HEK293 (cell line): Measurements from ENCODE around the gene SEMA4D.
A peak's percentile ranks its signal among the peaks of the same experiment; 100 is the strongest.

Experiments used
- CTCF ChIA-PET: fragments of 350-600 bp; formaldehyde crosslinking; extraction: SDS; loops from one replicate; lab custom pipeline; 2021; ENCODE audit warnings: antibody characterized with exemption; lab: Yijun Ruan, JAX
- POLR2A ChIA-PET: fragments of 300-600 bp; formaldehyde crosslinking; extraction: SDS; loops from one replicate; lab custom pipeline; 2020; ENCODE audit warnings: antibody characterized with exemption, inconsistent platforms; lab: Yijun Ruan, JAX
- H3K27ac ChIP-seq: fragments of 200-500 bp; sonication (Bioruptor generic); 2 replicates; pipeline ENCODE4 v1.5.1; 2014; ENCODE audit warnings: low read depth, low read length, control low read depth, inconsistent platforms; ENCODE audit errors: extremely low read depth
- H3K36me3 ChIP-seq, 2 experiments: fragments of 200-500 bp in 1 of 2; sonication (Bioruptor generic) in 1 of 2; 1 replicate in 1 of 2; 2 replicates in 1 of 2; pipeline ENCODE4 v1.5.1; 2014 to 2017; ENCODE audit warnings: inconsistent platforms in 2 of 2, low read length in 2 of 2; ENCODE audit not compliant: control insufficient read depth in 2 of 2, insufficient read depth in 1 of 2
- H3K4me1 ChIP-seq: fragments of 200-500 bp; sonication (Bioruptor generic); 2 replicates; pipeline ENCODE4 v1.5.1; 2014; ENCODE audit warnings: mild to moderate bottlenecking, low read length, inconsistent platforms; ENCODE audit not compliant: control insufficient read depth, insufficient read depth
- H3K4me3 ChIP-seq: 2 replicates; pipeline ENCODE4 v1.5.1; 2011; ENCODE audit warnings: low read depth, mild to moderate bottlenecking, control low read depth, low read length, moderate library complexity
- H3K9me3 ChIP-seq: fragments of 200-500 bp; sonication (Bioruptor generic); 2 replicates; pipeline ENCODE4 v1.5.1; 2014; ENCODE audit warnings: low read depth, low read length, inconsistent platforms; ENCODE audit not compliant: control insufficient read depth, insufficient read depth
- EGR2 ChIP-seq: fragments of 450-650 bp; formaldehyde crosslinking; IDR thresholded peaks from 2 replicates; pipeline ENCODE4 v1.5.1; 2016; ENCODE audit warnings: low read depth, missing biosample characterization, missing genetic modification characterization
- GLIS1 ChIP-seq: fragments of 450-650 bp; formaldehyde crosslinking; IDR thresholded peaks from 2 replicates; pipeline ENCODE4 v1.5.1; 2016; ENCODE audit warnings: missing biosample characterization, missing genetic modification characterization
- HOXA7 ChIP-seq: sonication (generic); formaldehyde crosslinking; IDR thresholded peaks from 2 replicates; pipeline ENCODE4 v1.8.1; 2022; ENCODE audit warnings: missing genetic modification reagents, borderline replicate concordance
- KLF16 ChIP-seq: fragments of 450-650 bp; formaldehyde crosslinking; IDR thresholded peaks from 2 replicates; pipeline ENCODE4 v1.5.1; 2017; ENCODE audit warnings: missing biosample characterization, missing genetic modification characterization
- WT1 ChIP-seq: fragments of 450-650 bp; formaldehyde crosslinking; IDR thresholded peaks from 2 replicates; pipeline ENCODE4 v1.5.1; 2016; ENCODE audit warnings: missing biosample characterization, missing genetic modification characterization
- ZIC2 ChIP-seq: fragments of 450-650 bp; formaldehyde crosslinking; IDR thresholded peaks from 2 replicates; pipeline ENCODE4 v1.5.1; 2016; ENCODE audit warnings: missing biosample characterization, missing genetic modification characterization
- ZNF133 ChIP-seq: fragments of 450-650 bp; formaldehyde crosslinking; IDR thresholded peaks from 2 replicates; pipeline ENCODE4 v1.5.1; 2016; ENCODE audit warnings: missing biosample characterization, missing genetic modification characterization
- ZNF138 ChIP-seq: fragments of 450-650 bp; formaldehyde crosslinking; IDR thresholded peaks from 2 replicates; pipeline ENCODE4 v1.5.1; 2016; ENCODE audit warnings: missing biosample characterization, missing genetic modification characterization, borderline replicate concordance
- ZNF155 ChIP-seq: fragments of 450-650 bp; formaldehyde crosslinking; IDR thresholded peaks from 2 replicates; pipeline ENCODE4 v1.5.1; 2016; ENCODE audit warnings: missing biosample characterization, missing genetic modification characterization
- ZNF341 ChIP-seq: fragments of 450-650 bp; formaldehyde crosslinking; IDR thresholded peaks from 2 replicates; pipeline ENCODE4; 2016; ENCODE audit warnings: low read depth, missing biosample characterization, missing genetic modification characterization
- ZNF366 ChIP-seq: fragments of 450-650 bp; formaldehyde crosslinking; conservative IDR thresholded peaks from 2 replicates; pipeline ENCODE4 v1.5.1; 2016; ENCODE audit warnings: missing biosample characterization, missing genetic modification characterization
- ZNF423 ChIP-seq: fragments of 450-650 bp; formaldehyde crosslinking; IDR thresholded peaks from 2 replicates; pipeline ENCODE4 v1.5.1; 2016; ENCODE audit warnings: missing biosample characterization, missing genetic modification characterization
- ZNF473 ChIP-seq: fragments of 450-650 bp; formaldehyde crosslinking; IDR thresholded peaks from 2 replicates; pipeline ENCODE4 v1.5.1; 2017; ENCODE audit warnings: missing biosample characterization, missing genetic modification characterization
- ZNF521 ChIP-seq: fragments of 450-650 bp; formaldehyde crosslinking; IDR thresholded peaks from 2 replicates; pipeline ENCODE4 v1.5.1; 2017; ENCODE audit warnings: missing biosample characterization, mild to moderate bottlenecking, missing genetic modification characterization
- ZNF548 ChIP-seq: fragments of 450-650 bp; formaldehyde crosslinking; IDR thresholded peaks from 2 replicates; pipeline ENCODE4 v1.5.1; 2016; ENCODE audit warnings: missing biosample characterization, missing genetic modification characterization
- ZNF560 ChIP-seq: fragments of 450-650 bp; formaldehyde crosslinking; IDR thresholded peaks from 2 replicates; pipeline ENCODE4 v1.5.1; 2017; ENCODE audit warnings: missing biosample characterization, missing genetic modification characterization, borderline replicate concordance
- ZNF670 ChIP-seq: fragments of 450-650 bp; formaldehyde crosslinking; IDR thresholded peaks from 2 replicates; pipeline ENCODE4 v1.5.1; 2016; ENCODE audit warnings: missing biosample characterization, missing genetic modification characterization, low read depth
- ZNF76 ChIP-seq: fragments of 450-650 bp; formaldehyde crosslinking; IDR thresholded peaks from 2 replicates; pipeline ENCODE4; 2016; ENCODE audit warnings: low read depth, missing biosample characterization, missing genetic modification characterization, borderline replicate concordance
- TF ChIP-seq, protein P1 (sequence below): fragments of 450-650 bp; formaldehyde crosslinking; IDR thresholded peaks from 2 replicates; pipeline ENCODE4 v1.5.1; 2016; ENCODE audit warnings: missing biosample characterization, missing genetic modification characterization, borderline replicate concordance

SEMA4D gene

DNA sequence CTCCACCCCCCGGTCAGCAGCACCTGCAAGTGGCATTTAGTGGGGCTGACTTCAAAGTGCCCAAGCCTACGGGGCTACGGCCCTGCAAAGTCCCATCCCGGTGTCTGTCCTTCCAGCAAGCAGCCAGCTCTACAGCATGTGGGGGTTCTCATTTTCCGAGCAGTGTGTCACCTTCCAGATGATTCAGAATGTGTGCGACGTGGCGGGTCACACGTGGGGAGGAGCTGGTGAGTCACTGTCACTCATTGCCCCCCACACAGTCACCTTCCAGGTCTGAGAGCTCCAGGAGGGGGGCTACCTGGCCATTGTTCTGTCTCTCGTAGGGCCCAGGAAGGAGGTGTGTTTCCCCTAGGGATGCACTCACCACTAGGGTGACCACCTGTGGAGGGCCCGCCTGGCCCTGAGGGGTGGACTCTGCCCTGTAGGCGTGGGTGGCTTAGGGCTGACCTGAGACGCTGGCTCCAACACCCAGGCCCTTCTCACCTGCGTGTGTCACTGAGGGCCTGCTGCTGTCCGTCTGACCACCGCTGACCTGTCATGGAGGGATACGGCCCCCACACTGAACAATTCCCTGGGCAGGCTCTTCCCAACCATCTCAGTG, 70.2 kb downstream of the SEMA4D start:
- no peak overlapping the region for H3K4me3 ChIP-seq
- TF ChIP-seq GLIS1 (tag by site-specific recombination) (peak; percentile 39; the same call in 1 of the 2 replicates), HOXA7 (no peak)
- no peak overlapping the region for H3K27ac ChIP-seq
- no peaks in the 10 kb centered on the region for H3K36me3 ChIP-seq
- H3K4me1 ChIP-seq = no peaks in the 10 kb centered on the region
- ChIA-PET CTCF (no interaction called here), POLR2A (no interaction called here)
- no peaks in the 10 kb centered on the region for H3K9me3 ChIP-seq

DNA sequence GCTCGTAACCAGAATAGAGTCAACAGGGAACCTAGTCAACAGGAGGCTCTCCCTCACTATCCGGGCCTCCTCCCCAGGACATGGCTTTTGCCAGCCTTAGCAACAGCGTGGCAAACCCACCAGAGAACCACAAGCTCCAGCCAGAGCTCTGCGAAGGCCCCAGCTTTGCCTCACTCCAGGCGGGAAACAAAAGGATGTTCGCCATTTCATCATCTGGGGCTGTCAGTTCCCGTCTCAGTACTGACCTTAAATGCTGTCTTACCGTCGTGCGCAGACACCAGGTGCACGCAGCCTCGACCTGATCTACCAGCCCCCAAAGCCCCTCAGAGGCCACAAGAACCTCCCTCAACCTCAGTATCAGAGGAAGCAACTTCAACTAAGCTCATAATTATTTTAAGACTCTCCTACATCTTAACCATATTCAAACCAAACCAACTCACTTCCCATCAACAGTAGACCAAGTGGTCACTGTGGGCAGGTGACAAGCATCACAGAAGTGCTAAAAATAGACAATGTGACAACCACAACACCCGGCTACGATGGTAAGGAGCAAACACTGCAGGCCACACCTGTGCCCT, 71.4 kb downstream of the SEMA4D start:
- no peaks in the 10 kb centered on the region for H3K36me3 ChIP-seq
- no peaks in the 10 kb centered on the region for H3K4me1 ChIP-seq
- H3K9me3 ChIP-seq = no peaks in the 10 kb centered on the region
- POLR2A ChIA-PET = no interaction called here
- no peak overlapping the region for H3K4me3 ChIP-seq
- H3K27ac ChIP-seq = no peak overlapping the region
- TF ChIP-seq ZNF473 (no peak), ZNF341 (tag by site-specific recombination) (no peak), ZNF138 (tag by site-specific recombination) (no peak)
- CTCF ChIA-PET = no interaction called here

DNA sequence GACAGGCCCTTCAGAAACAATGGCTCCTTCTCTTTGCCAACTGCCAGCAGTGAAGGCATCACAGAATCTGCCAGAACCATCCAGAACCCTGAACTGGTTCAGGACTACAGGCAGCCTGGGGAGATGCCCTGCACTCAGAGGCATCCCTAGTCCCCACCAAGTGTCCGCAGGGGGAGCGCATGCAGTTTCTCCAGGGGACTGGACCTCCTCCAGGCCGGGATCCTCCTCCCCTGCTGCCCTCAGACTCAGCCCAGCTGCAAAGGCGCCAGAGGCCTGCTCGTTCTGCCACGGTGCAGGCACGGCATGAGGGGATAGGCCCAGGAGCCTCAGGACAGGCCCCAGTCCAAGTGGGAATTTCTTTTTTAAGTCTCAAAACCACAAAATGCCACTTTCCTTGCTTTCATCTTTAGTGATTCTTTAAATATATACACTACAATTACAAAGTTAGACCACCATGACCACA, 72.0 kb downstream of the SEMA4D start:
- Histone ChIP-seq H3K36me3 (no peaks in the 10 kb centered on the region), H3K9me3 (no peaks in the 10 kb centered on the region), H3K4me1 (no peaks in the 10 kb centered on the region)
- CTCF ChIA-PET = no interaction called here
- peak; percentile 8; the same call in 1 of the 2 replicates for TF ChIP-seq ZIC2
- TF ChIP-seq, protein P1, sequence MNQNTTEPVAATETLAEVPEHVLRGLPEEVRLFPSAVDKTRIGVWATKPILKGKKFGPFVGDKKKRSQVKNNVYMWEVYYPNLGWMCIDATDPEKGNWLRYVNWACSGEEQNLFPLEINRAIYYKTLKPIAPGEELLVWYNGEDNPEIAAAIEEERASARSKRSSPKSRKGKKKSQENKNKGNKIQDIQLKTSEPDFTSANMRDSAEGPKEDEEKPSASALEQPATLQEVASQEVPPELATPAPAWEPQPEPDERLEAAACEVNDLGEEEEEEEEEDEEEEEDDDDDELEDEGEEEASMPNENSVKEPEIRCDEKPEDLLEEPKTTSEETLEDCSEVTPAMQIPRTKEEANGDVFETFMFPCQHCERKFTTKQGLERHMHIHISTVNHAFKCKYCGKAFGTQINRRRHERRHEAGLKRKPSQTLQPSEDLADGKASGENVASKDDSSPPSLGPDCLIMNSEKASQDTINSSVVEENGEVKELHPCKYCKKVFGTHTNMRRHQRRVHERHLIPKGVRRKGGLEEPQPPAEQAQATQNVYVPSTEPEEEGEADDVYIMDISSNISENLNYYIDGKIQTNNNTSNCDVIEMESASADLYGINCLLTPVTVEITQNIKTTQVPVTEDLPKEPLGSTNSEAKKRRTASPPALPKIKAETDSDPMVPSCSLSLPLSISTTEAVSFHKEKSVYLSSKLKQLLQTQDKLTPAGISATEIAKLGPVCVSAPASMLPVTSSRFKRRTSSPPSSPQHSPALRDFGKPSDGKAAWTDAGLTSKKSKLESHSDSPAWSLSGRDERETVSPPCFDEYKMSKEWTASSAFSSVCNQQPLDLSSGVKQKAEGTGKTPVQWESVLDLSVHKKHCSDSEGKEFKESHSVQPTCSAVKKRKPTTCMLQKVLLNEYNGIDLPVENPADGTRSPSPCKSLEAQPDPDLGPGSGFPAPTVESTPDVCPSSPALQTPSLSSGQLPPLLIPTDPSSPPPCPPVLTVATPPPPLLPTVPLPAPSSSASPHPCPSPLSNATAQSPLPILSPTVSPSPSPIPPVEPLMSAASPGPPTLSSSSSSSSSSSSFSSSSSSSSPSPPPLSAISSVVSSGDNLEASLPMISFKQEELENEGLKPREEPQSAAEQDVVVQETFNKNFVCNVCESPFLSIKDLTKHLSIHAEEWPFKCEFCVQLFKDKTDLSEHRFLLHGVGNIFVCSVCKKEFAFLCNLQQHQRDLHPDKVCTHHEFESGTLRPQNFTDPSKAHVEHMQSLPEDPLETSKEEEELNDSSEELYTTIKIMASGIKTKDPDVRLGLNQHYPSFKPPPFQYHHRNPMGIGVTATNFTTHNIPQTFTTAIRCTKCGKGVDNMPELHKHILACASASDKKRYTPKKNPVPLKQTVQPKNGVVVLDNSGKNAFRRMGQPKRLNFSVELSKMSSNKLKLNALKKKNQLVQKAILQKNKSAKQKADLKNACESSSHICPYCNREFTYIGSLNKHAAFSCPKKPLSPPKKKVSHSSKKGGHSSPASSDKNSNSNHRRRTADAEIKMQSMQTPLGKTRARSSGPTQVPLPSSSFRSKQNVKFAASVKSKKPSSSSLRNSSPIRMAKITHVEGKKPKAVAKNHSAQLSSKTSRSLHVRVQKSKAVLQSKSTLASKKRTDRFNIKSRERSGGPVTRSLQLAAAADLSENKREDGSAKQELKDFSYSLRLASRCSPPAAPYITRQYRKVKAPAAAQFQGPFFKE (tag by site-specific recombination) = no peak
- no peak for TF ChIP-seq ZNF548 (tag by site-specific recombination)
- no peak for TF ChIP-seq ZNF670 (tag by site-specific recombination)
- no peak for TF ChIP-seq ZNF366 (tag by site-specific recombination)
- TF ChIP-seq, all 188 proteins: peak for 1
- Histone ChIP-seq H3K27ac (no peak overlapping the region), H3K4me3 (no peak overlapping the region)
- POLR2A ChIA-PET = no interaction called here

DNA sequence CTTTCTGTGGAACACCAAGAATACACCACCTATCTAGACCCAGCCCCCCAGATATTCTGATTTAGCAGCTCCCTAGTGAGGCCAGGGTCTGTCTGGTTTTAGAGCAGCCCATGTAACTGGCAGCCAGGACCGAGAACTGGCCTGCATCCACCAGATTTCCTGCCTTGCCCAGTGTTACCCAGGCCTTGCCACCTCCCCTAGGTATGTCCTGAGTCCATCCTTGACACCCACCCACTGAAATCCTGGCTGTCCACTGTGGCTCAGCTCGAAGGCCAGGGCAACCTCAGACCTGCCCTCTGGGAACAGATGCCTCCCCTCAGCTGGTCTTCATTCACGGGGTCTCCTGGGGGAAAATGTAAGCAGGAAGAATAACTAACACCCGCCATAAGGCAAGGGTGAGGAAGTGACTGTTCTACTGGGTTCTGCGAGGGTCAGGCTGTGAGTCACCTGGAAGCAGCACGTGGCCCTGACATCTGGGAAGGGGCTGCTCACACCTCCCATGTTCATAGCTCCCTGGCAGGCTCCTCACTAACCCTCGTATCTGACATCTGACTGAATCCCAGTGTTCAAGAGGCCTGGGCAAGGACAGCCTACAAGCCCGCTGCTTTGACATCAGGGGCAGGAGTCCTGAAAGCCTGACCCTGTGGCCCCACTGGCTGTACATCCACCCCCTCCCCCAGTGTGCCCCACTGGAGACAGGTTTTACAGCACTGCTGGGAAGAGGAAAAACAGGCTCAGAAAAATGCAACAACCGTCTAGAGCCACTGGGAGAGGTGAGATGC, 72.7 kb downstream of the SEMA4D start:
- Histone ChIP-seq H3K9me3 (no peaks in the 10 kb centered on the region), H3K36me3 (no peaks in the 10 kb centered on the region)
- TF ChIP-seq ZNF423 (tag by site-specific recombination) (no peak), KLF16 (no peak), ZNF560 (tag by site-specific recombination) (no peak), ZNF521 (tag by site-specific recombination) (no peak), WT1 (no peak), ZNF155 (tag by site-specific recombination) (no peak), ZNF76 (tag by site-specific recombination) (no peak), EGR2 (no peak), ZNF133 (tag by site-specific recombination) (no peak)
- TF ChIP-seq, all 188 proteins: peak for 0
- Histone ChIP-seq H3K4me1 (no peaks in the 10 kb centered on the region), H3K27ac (no peak overlapping the region), H3K4me3 (no peak overlapping the region)
- ChIA-PET CTCF (no interaction called here), POLR2A (no interaction called here)
